Activated T-helper 17 cell treated with anti-CD3 and anti-CD28 coated beads, Interleukin-2, amount 50 U/mL, for 72 hours (primary cell): ENCODE measurements around the gene OBSCN. TPM values are rescaled to one million over a fixed set of nuclear protein-coding genes. Genes with fewer than 3 reads are reported as not detected.

Source experiments
- ATAC-seq: fragments of 150-1000 bp; cut with Tn5 transposase; replicated peaks from 2 replicates; pipeline ENCODE4 v1.10.0; 2021; ENCODE audit warnings: mild to moderate bottlenecking, moderate library complexity
- H3K27ac Mint-ChIP-seq: one replicate; pipeline ENCODE4 v1.8.0; 2022; ENCODE audit warnings: mixed read lengths
- H3K27me3 Mint-ChIP-seq: one replicate; pipeline ENCODE4 v1.8.0; 2022; ENCODE audit warnings: mixed read lengths
- H3K36me3 Mint-ChIP-seq: one replicate; pipeline ENCODE4 v1.8.0; 2022; ENCODE audit warnings: low read depth, mild to moderate bottlenecking, mixed read lengths
- H3K4me1 Mint-ChIP-seq: one replicate; pipeline ENCODE4 v1.8.0; 2022; ENCODE audit warnings: mixed read lengths
- H3K4me3 Mint-ChIP-seq: one replicate; pipeline ENCODE4 v1.8.0; 2022; ENCODE audit warnings: mild to moderate bottlenecking, mixed read lengths
- H3K9me3 Mint-ChIP-seq: one replicate; pipeline ENCODE4 v1.8.0; 2022; ENCODE audit warnings: mixed read lengths
- total RNA-seq, 2 donors: library from RNA; stranded (reverse); gene quantifications; one replicate each; pipeline ENCODE4 v1.2.3, GENCODE V29; 2022

OBSCN gene
- total RNA-seq, 2 donors from 2014 or later: 10.8 to 60.0 TPM

DNA sequence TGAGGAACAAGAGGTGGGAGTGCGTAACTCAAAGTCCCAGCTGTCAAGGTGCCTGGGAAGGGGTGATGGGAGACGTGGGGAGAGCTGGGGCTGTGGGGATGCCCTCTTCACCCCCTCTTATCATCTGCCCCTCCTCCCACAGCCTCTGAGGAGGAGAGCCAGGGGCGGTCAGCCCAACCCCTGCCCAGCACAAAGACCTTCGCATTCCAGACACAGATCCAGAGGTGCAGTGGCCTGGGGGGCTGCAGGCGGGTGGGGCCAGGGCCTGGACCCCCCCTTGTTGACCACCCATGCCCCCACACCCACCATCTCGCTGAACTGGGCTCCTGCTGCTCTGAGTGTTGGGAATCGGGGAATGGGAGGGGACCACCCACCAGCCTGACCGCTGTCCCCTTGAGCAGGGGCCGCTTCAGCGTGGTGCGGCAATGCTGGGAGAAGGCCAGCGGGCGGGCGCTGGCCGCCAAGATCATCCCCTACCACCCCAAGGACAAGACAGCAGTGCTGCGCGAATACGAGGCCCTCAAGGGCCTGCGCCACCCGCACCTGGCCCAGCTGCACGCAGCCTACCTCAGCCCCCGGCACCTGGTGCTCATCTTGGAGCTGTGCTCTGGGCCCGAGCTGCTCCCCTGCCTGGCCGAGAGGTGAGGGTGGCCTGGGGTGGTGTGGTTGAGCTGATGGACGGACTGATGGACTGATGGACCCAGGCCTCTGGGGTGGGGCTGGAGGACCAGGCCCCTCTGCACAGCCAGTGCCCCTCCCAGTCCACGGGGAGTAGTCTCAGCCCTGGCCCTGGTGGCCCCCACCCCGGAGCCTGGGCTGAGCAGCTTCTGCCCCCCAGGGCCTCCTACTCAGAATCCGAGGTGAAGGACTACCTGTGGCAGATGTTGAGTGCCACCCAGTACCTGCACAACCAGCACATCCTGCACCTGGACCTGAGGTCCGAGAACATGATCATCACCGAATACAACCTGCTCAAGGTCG, 169.1 kb downstream of the OBSCN start:
- Mint-ChIP-seq H3K4me1 (no peaks in the 10 kb centered on the region), H3K27me3 (peaks cover 5% of the 10 kb centered on the region), H3K4me3 (peak overlapping the region; percentile 87), H3K36me3 (peaks cover 5% of the 10 kb centered on the region), H3K9me3 (no peaks in the 10 kb centered on the region), H3K27ac (no peak overlapping the region)
- ATAC-seq: no peak

DNA sequence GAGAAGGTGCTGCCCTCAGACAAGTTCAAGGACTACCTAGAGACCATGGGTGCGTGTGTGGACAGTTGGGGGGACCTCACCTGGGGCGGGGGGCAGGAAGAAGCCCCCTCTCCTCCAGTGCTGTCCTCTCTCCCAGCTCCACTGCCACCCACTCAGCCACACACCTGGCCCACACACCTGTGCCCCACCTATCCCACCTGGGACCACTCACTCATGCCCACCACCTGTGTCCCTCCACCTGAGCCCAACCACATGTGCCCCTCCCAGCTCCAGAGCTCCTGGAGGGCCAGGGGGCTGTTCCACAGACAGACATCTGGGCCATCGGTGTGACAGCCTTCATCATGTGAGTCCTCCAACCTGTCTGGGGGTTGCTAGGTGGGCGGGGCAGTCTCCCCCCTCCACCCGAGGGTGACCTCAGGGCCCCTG, 169.8 kb downstream of the OBSCN start:
- Mint-ChIP-seq H3K36me3 (peaks cover 5% of the 10 kb centered on the region), H3K27me3 (peaks cover 5% of the 10 kb centered on the region), H3K4me3 (peak overlapping the region; percentile 87), H3K9me3 (no peaks in the 10 kb centered on the region), H3K27ac (no peak overlapping the region), H3K4me1 (no peaks in the 10 kb centered on the region)
- ATAC-seq: no peak

DNA sequence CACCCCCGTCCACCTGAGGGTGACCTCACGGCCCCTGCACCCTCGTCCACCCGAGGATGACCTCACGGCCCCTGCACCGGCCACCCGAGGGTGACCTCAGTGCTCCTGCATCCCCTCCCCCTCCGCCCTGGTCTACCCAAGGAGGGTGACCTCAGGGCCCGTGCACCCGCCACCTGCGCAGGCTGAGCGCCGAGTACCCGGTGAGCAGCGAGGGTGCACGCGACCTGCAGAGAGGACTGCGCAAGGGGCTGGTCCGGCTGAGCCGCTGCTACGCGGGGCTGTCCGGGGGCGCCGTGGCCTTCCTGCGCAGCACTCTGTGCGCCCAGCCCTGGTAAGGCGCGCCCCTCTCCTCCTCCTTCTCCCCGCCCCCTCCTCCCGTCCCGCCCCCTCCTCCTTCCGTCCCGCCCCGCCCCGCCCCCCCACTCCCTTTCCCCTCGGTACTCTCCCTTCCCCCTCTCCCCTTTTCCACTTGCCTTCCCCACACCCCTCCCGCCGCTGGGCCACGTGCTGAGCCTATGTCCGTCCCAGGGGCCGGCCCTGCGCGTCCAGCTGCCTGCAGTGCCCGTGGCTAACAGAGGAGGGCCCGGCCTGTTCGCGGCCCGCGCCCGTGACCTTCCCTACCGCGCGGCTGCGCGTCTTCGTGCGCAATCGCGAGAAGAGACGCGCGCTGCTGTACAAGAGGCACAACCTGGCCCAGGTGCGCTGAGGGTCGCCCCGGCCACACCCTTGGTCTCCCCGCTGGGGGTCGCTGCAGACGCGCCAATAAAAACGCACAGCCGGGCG, 170.4 kb downstream of the OBSCN start:
- H3K36me3 Mint-ChIP-seq: peaks cover 5% of the 10 kb centered on the region
- peak overlapping the region; percentile 87 for H3K4me3 Mint-ChIP-seq
- H3K27me3 Mint-ChIP-seq: peaks cover 5% of the 10 kb centered on the region
- no peaks in the 10 kb centered on the region for H3K4me1 Mint-ChIP-seq
- peak; percentile 76 for ATAC-seq
- no peaks in the 10 kb centered on the region for H3K9me3 Mint-ChIP-seq
- H3K27ac Mint-ChIP-seq: no peak overlapping the region

DNA sequence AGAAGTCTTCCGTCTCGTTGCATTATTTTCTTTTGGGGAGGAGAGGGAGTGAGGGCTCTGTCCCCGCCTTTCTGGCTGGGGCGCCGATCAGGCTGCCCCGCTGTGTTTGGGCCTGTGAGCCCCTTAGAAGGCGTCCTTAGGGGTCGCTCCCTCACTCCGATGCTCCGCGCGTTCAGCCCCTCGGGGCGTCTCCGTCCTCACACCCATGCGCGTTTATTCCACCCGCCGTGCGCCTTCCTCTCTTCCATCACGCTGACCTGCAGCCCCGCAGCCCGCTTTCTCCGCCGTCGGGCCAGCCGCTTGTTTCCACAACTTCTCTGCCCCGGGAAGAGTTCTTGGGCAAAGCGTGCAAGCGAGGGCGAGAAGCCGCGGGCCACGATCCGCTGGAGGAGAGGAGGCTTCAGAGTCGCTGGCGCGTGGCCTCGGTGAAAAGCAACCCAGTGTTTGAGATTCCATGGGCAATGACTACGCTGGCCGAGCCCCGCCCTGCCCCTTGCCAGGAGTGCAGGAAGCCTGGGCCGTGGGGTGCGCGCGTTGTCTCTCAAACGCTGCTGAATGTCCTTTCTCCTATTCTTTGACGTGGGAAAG, 171.1 kb downstream of the OBSCN start:
- no peaks in the 10 kb centered on the region for H3K9me3 Mint-ChIP-seq
- ATAC-seq: no peak
- H3K36me3 Mint-ChIP-seq: peaks cover 5% of the 10 kb centered on the region
- H3K4me1 Mint-ChIP-seq: no peaks in the 10 kb centered on the region
- H3K27ac Mint-ChIP-seq: no peak overlapping the region
- H3K4me3 Mint-ChIP-seq: peak overlapping the region; percentile 87
- H3K27me3 Mint-ChIP-seq: peaks cover 5% of the 10 kb centered on the region

DNA sequence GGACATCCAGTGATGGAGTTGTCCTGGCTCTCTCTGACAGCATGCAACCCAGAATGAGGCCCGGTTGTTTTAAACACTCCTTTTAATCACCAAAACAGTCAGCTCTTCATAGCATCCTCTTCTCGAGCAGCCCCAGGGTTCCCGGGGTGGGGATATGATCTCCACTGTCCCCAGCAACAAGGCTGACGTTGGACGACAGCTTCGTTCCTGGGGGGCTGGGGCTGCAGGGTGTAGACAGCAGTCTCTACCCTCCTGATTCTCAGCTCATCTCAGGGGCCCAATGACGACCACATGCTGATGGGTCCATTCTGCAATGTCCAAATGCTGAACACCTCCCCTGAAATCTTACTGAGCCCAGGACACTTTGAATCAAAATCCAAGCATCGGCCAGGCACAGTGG, 171.8 kb downstream of the OBSCN start:
- ATAC-seq: no peak
- no peaks in the 10 kb centered on the region for H3K4me1 Mint-ChIP-seq
- H3K9me3 Mint-ChIP-seq: no peaks in the 10 kb centered on the region
- H3K27me3 Mint-ChIP-seq: peaks cover 5% of the 10 kb centered on the region
- H3K27ac Mint-ChIP-seq: no peak overlapping the region
- peaks cover 5% of the 10 kb centered on the region for H3K36me3 Mint-ChIP-seq
- H3K4me3 Mint-ChIP-seq: peak overlapping the region; percentile 87

DNA sequence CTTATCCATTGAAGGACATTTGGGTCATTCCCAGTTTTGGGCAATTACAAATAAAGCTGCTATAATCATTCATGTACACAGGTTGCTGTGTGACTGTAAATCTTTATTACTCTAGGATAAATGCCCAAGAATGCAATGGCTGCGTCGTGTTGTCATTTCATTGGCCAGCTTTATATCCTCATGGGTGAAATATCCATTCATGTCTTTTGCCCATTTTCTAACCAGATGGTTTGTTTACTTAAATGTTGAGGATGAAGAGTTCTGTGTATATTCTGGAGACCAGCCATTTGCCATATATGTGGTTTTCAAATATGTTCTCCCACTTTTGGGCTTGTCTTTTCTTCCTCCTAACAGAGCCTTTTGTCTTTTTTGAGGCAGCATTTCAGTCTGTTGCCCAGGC, 173.5 kb downstream of the OBSCN start:
- peaks cover 5% of the 10 kb centered on the region for H3K27me3 Mint-ChIP-seq
- H3K27ac Mint-ChIP-seq: no peak overlapping the region
- peaks cover 5% of the 10 kb centered on the region for H3K36me3 Mint-ChIP-seq
- no peak overlapping the region for H3K4me3 Mint-ChIP-seq
- no peaks in the 10 kb centered on the region for H3K9me3 Mint-ChIP-seq
- no peaks in the 10 kb centered on the region for H3K4me1 Mint-ChIP-seq
- ATAC-seq: no peak

DNA sequence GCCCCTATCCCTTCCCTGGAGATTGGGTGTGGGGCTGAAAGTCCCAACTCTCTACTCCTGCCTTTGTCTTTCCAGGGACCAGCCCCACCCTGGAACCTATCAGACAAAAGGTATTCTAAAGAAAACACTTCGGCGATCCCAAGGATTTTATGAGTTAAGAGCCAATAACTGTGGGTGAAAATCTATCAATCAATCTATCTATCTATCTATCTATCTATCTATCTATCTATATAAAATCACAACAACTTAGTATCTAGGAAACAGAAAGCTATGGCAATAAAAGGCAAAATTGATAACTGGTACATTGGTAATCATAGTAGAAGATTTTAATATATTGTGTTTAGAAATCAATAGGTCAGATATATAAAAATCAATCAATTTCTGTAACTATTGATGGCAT, 175.9 kb downstream of the OBSCN start:
- H3K36me3 Mint-ChIP-seq: peaks cover 4% of the 10 kb centered on the region
- no peak for ATAC-seq

DNA sequence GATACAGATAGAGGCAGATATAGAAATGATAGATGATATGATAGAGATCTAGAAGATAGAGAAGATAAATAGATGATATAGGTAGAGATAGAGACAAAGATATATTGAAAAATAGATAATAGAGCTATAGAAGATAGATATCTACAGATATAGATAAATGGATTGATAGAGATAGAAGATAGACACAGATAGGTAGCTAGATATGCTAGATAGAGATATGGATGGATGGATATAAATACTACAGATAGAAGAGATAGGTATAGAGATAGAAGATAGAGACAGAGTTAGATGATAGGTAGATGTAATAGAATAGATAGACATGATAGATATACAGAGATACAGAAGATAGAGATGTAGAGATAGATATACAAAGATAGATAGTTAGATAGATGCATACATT, 177.4 kb downstream of the OBSCN start:
- Mint-ChIP-seq H3K36me3 (no peaks in the 10 kb centered on the region), H3K27ac (no peak overlapping the region), H3K27me3 (no peaks in the 10 kb centered on the region), H3K4me3 (no peak overlapping the region), H3K4me1 (no peaks in the 10 kb centered on the region), H3K9me3 (no peaks in the 10 kb centered on the region)
- ATAC-seq: no peak

More for the DNA sequence above, 175.9 kb downstream of the OBSCN start:
- no peak overlapping the region for H3K27ac Mint-ChIP-seq
- H3K27me3 Mint-ChIP-seq: peaks cover 4% of the 10 kb centered on the region
- H3K4me3 Mint-ChIP-seq: no peak overlapping the region
- no peaks in the 10 kb centered on the region for H3K9me3 Mint-ChIP-seq
- H3K4me1 Mint-ChIP-seq: no peaks in the 10 kb centered on the region

DNA sequence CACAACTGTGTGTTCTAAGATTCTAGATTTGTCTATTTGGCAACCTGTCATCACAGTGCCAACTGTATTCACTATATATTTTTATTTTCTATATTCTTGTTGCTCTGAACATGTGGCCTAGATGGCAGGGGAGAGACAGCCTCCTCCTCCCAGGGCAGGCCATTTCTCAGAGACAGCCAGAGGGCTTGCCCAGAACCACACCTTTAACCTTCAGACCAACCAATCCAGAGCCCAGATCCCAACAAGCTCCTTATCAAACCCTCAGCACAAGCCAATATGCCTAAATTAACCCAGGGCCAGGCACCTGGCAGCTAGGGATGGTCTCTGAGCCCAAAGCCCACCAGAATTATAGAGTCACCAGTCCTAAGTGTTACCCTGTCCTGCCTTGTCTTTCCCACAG, 179.5 kb downstream of the OBSCN start:
- Mint-ChIP-seq H3K4me3 (no peak overlapping the region), H3K9me3 (no peaks in the 10 kb centered on the region), H3K27ac (no peak overlapping the region), H3K4me1 (no peaks in the 10 kb centered on the region), H3K27me3 (no peaks in the 10 kb centered on the region), H3K36me3 (peaks cover 2% of the 10 kb centered on the region)
- ATAC-seq: no peak

DNA sequence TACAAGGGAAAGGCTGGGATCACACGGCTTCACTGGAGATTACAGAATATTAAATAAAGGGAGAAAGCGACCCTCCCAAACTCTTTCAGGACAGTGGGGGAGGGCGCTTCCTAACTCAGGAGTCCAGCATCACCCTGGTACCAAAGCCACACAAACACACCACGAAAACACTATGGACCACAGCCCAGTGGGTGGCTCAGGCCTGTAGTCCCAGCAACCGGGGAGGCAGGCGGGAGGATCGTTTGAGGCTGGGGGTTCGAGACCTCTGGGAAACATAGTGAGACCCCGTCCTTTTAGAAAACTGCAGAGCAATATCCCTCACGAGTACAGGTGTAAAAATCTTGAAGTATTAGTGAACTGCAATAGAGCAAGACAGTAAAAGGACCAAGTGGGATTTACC, 182.8 kb downstream of the OBSCN start:
- no peaks in the 10 kb centered on the region for H3K4me1 Mint-ChIP-seq
- no peaks in the 10 kb centered on the region for H3K9me3 Mint-ChIP-seq
- no peak overlapping the region for H3K4me3 Mint-ChIP-seq
- peak overlapping the region; percentile 63 for H3K27ac Mint-ChIP-seq
- ATAC-seq: no peak
- peaks cover 30% of the 10 kb centered on the region for H3K36me3 Mint-ChIP-seq
- no peaks in the 10 kb centered on the region for H3K27me3 Mint-ChIP-seq

DNA sequence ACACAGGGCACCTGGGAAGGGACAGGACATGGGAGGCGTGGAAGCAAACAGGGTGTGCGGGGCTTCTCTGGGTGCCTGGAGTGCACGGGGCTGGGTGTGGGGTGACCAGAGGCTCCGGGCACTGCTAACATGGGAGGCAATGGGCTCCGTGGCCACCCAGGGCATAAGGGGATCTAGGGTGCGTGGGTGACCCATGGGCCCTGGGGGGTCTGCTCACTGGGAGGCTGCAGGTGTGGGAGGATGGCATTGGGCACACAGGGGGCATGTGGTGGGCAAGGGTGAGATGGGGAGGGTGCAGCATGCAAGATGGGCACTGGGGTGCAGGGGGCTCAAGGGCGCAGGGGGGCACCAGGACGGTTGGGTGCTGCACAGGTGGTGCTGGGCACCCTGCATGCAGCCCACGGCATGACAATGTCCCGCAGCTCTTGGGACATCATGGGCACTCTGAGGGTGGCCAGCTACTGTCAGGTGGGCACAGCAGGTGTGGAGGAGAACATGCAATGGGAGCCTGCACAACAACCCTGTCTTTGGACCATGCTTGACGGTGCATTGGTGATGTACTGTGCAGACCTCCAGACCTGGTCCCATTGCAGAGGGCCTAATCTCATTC, 183.7 kb downstream of the OBSCN start:
- no peaks in the 10 kb centered on the region for H3K4me1 Mint-ChIP-seq
- H3K27me3 Mint-ChIP-seq: no peaks in the 10 kb centered on the region
- H3K27ac Mint-ChIP-seq: no peak overlapping the region
- no peaks in the 10 kb centered on the region for H3K9me3 Mint-ChIP-seq
- H3K4me3 Mint-ChIP-seq: no peak overlapping the region
- H3K36me3 Mint-ChIP-seq: peaks cover 38% of the 10 kb centered on the region
- ATAC-seq: peak; percentile 26

DNA sequence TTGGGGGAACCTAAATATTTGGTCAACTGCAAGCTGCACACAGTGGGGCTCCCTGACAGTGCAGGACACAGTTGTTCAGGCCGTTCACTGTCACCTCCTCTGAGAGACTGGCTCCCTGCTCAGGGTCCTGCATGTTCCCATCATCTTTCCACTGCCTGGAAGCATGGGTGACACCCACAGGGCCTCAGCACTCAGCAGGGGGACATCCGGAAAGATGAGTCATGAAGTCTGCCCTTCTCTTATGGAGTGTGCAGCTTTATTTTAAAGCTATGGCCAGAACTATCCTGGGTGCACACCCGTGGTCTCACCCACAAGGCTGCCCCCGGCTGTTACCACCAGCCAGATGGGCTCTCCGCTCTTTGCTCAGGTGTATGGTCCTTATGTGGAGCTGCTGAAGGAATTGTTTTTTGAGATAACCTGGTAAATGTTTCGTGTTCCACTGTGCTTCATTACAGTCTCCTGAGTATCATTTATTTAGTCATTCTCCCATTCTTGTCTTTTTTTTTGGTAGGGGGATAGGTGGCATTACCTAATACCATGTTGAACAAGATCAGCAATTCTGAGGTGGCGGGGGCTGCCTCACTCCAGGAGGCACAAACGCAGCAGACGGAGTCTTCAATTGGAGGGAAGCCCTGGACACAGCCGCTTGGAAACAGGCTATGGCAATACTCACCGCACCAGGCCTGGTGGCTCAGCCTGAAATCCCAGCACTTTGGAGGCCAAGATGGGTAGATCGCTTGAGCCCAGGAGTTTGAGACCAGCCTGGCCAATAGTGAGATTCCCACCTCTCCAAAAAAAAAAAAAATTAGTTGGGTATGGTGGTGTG, 184.5 kb downstream of the OBSCN start:
- no peaks in the 10 kb centered on the region for H3K4me1 Mint-ChIP-seq
- no peaks in the 10 kb centered on the region for H3K27me3 Mint-ChIP-seq
- no peak overlapping the region for H3K27ac Mint-ChIP-seq
- H3K9me3 Mint-ChIP-seq: no peaks in the 10 kb centered on the region
- no peak overlapping the region for H3K4me3 Mint-ChIP-seq
- peak; percentile 12 for ATAC-seq
- H3K36me3 Mint-ChIP-seq: peaks cover 43% of the 10 kb centered on the region

DNA sequence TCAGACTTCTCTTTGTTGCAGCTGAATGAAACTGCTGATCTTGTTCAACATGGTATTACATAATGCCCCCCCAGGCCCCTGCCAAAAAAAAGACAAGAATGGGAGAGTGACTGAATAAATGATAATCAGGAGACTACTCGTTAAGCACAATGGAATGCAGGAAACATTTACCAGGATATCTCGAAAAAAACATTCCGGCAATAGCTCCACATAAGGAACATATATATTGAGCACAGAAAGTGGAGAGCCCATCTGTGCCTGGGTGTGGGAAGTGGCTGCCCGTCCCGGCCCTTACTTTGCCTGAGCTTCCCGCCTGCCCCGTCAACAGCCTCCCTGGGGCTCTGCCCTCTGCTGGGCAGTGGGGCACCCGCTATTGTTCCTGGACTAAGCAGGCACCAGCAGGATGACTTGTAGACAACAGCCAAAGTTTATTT, 185.4 kb downstream of the OBSCN start:
- H3K27me3 Mint-ChIP-seq: no peaks in the 10 kb centered on the region
- peak; percentile 39 for ATAC-seq
- no peaks in the 10 kb centered on the region for H3K4me1 Mint-ChIP-seq

More for the DNA sequence above, 185.4 kb downstream of the OBSCN start:
- H3K27ac Mint-ChIP-seq: no peak overlapping the region
- no peak overlapping the region for H3K4me3 Mint-ChIP-seq
- H3K9me3 Mint-ChIP-seq: no peaks in the 10 kb centered on the region
- H3K36me3 Mint-ChIP-seq: peaks cover 52% of the 10 kb centered on the region
